Keratinocyte (primary cell): ENCODE measurements around the gene ERN2. TPM values are rescaled to one million over a fixed set of nuclear protein-coding genes. Genes with fewer than 3 reads are reported as not detected.

Experiments used
- DNase-seq: peaks from one replicate; pipeline ENCODE4 v3.0.0-alpha.2; 2011; ENCODE audit warnings: low read depth, missing footprints, low spot score
- FAIRE-seq: peaks from 2 replicates; lab custom pipeline; 2011; peaks lifted over from hg19 to GRCh38; lab: Jason Lieb, UNC
- H2AFZ ChIP-seq: 2 replicates; pipeline ENCODE4 v1.6.0; 2012; ENCODE audit warnings: low read length, control low read depth, inconsistent platforms; ENCODE audit not compliant: control insufficient read depth
- H3K27ac ChIP-seq: 2 replicates; pipeline ENCODE4 v1.5.1; 2011; ENCODE audit warnings: low read length; ENCODE audit not compliant: control insufficient read depth, insufficient read depth
- H3K27me3 ChIP-seq: 3 replicates; pipeline ENCODE4 v1.6.0; 2011; ENCODE audit warnings: low read length; ENCODE audit not compliant: control insufficient read depth, insufficient read depth; ENCODE audit errors: extremely low read depth
- H3K36me3 ChIP-seq, 2 experiments: 2 replicates in 1 of 2; 3 replicates in 1 of 2; pipeline ENCODE4 v1.5.1; 2011; ENCODE audit warnings: low read length in 2 of 2, mild to moderate bottlenecking in 1 of 2; ENCODE audit not compliant: control insufficient read depth in 2 of 2, insufficient read depth in 2 of 2; ENCODE audit errors: extremely low read depth in 1 of 2
- H3K4me1 ChIP-seq: 3 replicates; pipeline ENCODE4 v1.5.1; 2011; ENCODE audit warnings: low read length; ENCODE audit not compliant: control insufficient read depth, insufficient read depth; ENCODE audit errors: extremely low read depth
- H3K4me2 ChIP-seq: 3 replicates; pipeline ENCODE4 v1.6.0; 2011; ENCODE audit warnings: low read depth, low read length; ENCODE audit not compliant: control insufficient read depth, insufficient read depth; ENCODE audit errors: extremely low read depth
- H3K4me3 ChIP-seq, 3 experiments: fragments of 200-600 bp in 1 of 3; sonication (generic) in 1 of 3; 2 replicates in 2 of 3; 3 replicates in 1 of 3; pipeline ENCODE4 v1.5.1; 2011 to 2016; ENCODE audit warnings: low read length in 3 of 3, mild to moderate bottlenecking in 3 of 3, control low read depth in 2 of 3, inconsistent platforms in 1 of 3, low read depth in 1 of 3, mixed read lengths in 1 of 3, mixed run types in 1 of 3, moderate library complexity in 1 of 3; ENCODE audit not compliant: control insufficient read depth in 2 of 3, insufficient read depth in 2 of 3; ENCODE audit errors: extremely low read depth in 1 of 3
- H3K79me2 ChIP-seq: 2 replicates; pipeline ENCODE4 v1.6.0; 2012; ENCODE audit warnings: low read length; ENCODE audit not compliant: control insufficient read depth, insufficient read depth
- H3K9ac ChIP-seq: 3 replicates; pipeline ENCODE4 v1.6.0; 2011; ENCODE audit warnings: low read length; ENCODE audit not compliant: control insufficient read depth, insufficient read depth; ENCODE audit errors: extremely low read depth
- H3K9me1 ChIP-seq: 3 replicates; pipeline ENCODE4 v1.6.0; 2011; ENCODE audit warnings: low read length; ENCODE audit not compliant: control insufficient read depth, insufficient read depth; ENCODE audit errors: extremely low read depth
- H3K9me3 ChIP-seq: 2 replicates; pipeline ENCODE4 v1.5.1; 2012; ENCODE audit warnings: low read depth, low read length; ENCODE audit not compliant: control insufficient read depth
- H4K20me1 ChIP-seq: 3 replicates; pipeline ENCODE4 v1.6.0; 2011; ENCODE audit warnings: low read length; ENCODE audit not compliant: control insufficient read depth, insufficient read depth; ENCODE audit errors: extremely low read depth
- CTCF ChIP-seq, 3 experiments: IDR thresholded peaks in 1 of 3; conservative IDR thresholded peaks in 1 of 3; optimal IDR thresholded peaks in 1 of 3; 2 replicates in 2 of 3; 3 replicates in 1 of 3; pipeline versions ENCODE3 to v1.5.1; 2011; ENCODE audit warnings: low read length in 3 of 3, mild to moderate bottlenecking in 3 of 3, moderate library complexity in 2 of 3, control low read depth in 1 of 3, inconsistent platforms in 1 of 3; ENCODE audit not compliant: insufficient read depth in 2 of 3; ENCODE audit errors: extremely low read depth in 1 of 3
- EZH2 ChIP-seq: IDR thresholded peaks from one replicate; pipeline ENCODE4 v1.6.1; 2012; ENCODE audit warnings: inconsistent platforms, mild to moderate bottlenecking, low read length, moderate library complexity
- dilution Hi-C: fragments of 300-500 bp; cut with MboI; formaldehyde crosslinking; loops from one replicate; pipeline ENCODE4 v1.7.0; 2020; ENCODE audit warnings: low sequenced_read_pairs; ENCODE audit not compliant: extremely low pct_ligation_motif_present
- polyA plus RNA-seq, 5 experiments: library from polyadenylated mRNA; depleted of rRNA in 3 of 5; stranded (reverse) in 3 of 5; stranded (forward) in 1 of 5; unstranded in 1 of 5; fragments of >200 nt; gene quantifications; 1 replicate in 1 of 5; 2 replicates in 3 of 5; 3 replicates in 1 of 5; pipeline versions ENCODE4 v1.2.1 to v1.2.3, GENCODE V29; 2011 to 2012; ENCODE audit warnings: missing spikeins in 2 of 5, low read depth in 1 of 5, low replicate concordance in 1 of 5

ERN2 gene
- polyA plus RNA-seq, 1 donor (not counting 4 experiments of a cell fraction or from before 2014, with no cell fraction given), result not detected

- FAIRE-seq (no peak), DNase-seq (no peak)
- TF ChIP-seq CTCF (optimal IDR thresholded peaks at IDR 0.05 in 1 of 3, IDR thresholded peaks at IDR 0.05 in 1 of 3, conservative IDR thresholded peaks at IDR 0.05 in 1 of 3; ENCODE audit: extremely low read depth in 1 of 3, insufficient read depth in 2 of 3, low read length in 3 of 3), result no peak
- no peak for TF ChIP-seq EZH2
- Histone ChIP-seq H3K36me3 (peaks cover 4 to 7% of the 10 kb centered on the region in 2 experiments), H4K20me1 (no peaks in the 10 kb centered on the region), H3K79me2 (no peaks in the 10 kb centered on the region), H2AFZ (no peak overlapping the region), H3K27ac (no peak overlapping the region), H3K4me1 (peaks cover 6% of the 10 kb centered on the region), H3K27me3 (no peaks in the 10 kb centered on the region), H3K9me3 (no peaks in the 10 kb centered on the region), H3K4me3 (no peak overlapping the region), H3K9ac (no peak overlapping the region), H3K4me2 (no peak overlapping the region), H3K9me1 (no peaks in the 10 kb centered on the region)
- dilution Hi-C loops, result no loop called here
Observed at GRCh38 chr16:23694644-23695373, 18.2 kb downstream of the ERN2 start.

GRCh38 chr16:23694265-23694643 is 18.8 kb downstream of the ERN2 start:
- H4K20me1 ChIP-seq, result no peaks in the 10 kb centered on the region
- H3K36me3 ChIP-seq, result peaks cover 10 to 11% of the 10 kb centered on the region in 2 experiments
- H3K79me2 ChIP-seq, result no peaks in the 10 kb centered on the region
- no peak overlapping the region for H2AFZ ChIP-seq
- H3K4me1 ChIP-seq, result peaks cover 5% of the 10 kb centered on the region
- dilution Hi-C loops, result no loop called here
- DNase-seq, result no peak
- H3K9ac ChIP-seq, result no peak overlapping the region
- no peak overlapping the region for H3K4me2 ChIP-seq
- H3K27me3 ChIP-seq, result no peaks in the 10 kb centered on the region
- no peak for FAIRE-seq
- H3K27ac ChIP-seq, result no peak overlapping the region
- no peak overlapping the region for H3K4me3 ChIP-seq
- no peaks in the 10 kb centered on the region for H3K9me1 ChIP-seq
- no peaks in the 10 kb centered on the region for H3K9me3 ChIP-seq
- TF ChIP-seq EZH2 (no peak), CTCF (optimal IDR thresholded peaks at IDR 0.05 in 1 of 3, IDR thresholded peaks at IDR 0.05 in 1 of 3, conservative IDR thresholded peaks at IDR 0.05 in 1 of 3; ENCODE audit: extremely low read depth in 1 of 3, insufficient read depth in 2 of 3, low read length in 3 of 3) (no peak)
